OCI-LY3 (cell line): ENCODE measurements around the gene TJP1.

Source experiments
- CTCF ChIP-seq: fragments of 200-600, 300-600 bp; sonication (generic); IDR thresholded peaks from 2 replicates; pipeline ENCODE4 v1.5.1; 2014; ENCODE audit warnings: antibody characterized with exemption, low read length, low read depth
- EZH2phosphoT487 ChIP-seq: fragments of 200-600 bp; shearing (Covaris generic); IDR thresholded peaks from 2 replicates; pipeline ENCODE4 v1.6.1; 2018; ENCODE audit warnings: antibody characterized with exemption, mixed run types, low read depth

GRCh38 chr15:29666241-29666640 is 156.0 kb downstream of the TJP1 start:
- TF ChIP-seq CTCF = no peak
- no peak for TF ChIP-seq EZH2phosphoT487
